ENCODE data around the gene NDRG4. TPM values are rescaled to one million over a fixed set of nuclear protein-coding genes. Genes with fewer than 3 reads are reported as not detected.

NDRG4 gene
- total RNA-seq, 4 donors from 2014 or later: 1.9 to 8.0 (median 7.0) TPM

DNA sequence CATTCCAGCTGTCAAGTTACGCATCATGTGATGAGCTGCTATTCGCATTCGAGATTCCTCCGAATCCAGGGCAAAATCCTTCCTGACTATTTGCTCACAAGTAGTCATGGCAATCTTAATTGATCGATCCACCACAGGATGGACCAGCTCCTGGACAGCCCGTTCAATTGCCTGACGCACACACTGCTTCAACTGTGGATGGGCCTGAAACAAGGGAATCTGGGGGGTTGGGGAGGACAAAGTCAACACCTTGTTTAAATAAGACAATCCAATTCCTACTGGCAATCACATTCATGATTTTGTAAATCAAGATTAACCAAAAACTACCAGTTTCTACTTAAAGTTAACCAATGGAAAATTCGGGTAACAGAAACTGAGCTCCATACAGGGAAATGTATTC is 43.7 kb downstream of the NDRG4 start:
- no peak for ATAC-seq
- Histone ChIP-seq H3K36me3 (peaks cover 33 to 97% of the 10 kb centered on the region in 2 donors), H3K9me3 (no peaks in the 10 kb centered on the region), H3K27ac (no peak overlapping the region), H3K4me1 (peaks cover 0 to 16% (median 4%) of the 10 kb centered on the region in 3 donors), H3K4me3 (no peak overlapping the region), H3K27me3 (no peaks in the 10 kb centered on the region)
- TF ChIP-seq CTCF (IDR thresholded peaks at IDR 0.05): no peak
- no peak for TF ChIP-seq POLR2AphosphoS5 (IDR thresholded peaks at IDR 0.05)
- TF ChIP-seq POLR2A (IDR thresholded peaks at IDR 0.05): no peak
- no peak for TF ChIP-seq EP300 (IDR thresholded peaks at IDR 0.05)
- 86 to 98% methylated on average over 7 to 8 of the region's 8 CpGs for whole genome bisulfite sequencing, 2 donors (ENCODE audit: low coverage in 1 of 2)

GRCh38 chr16:58548378-58548777 is 48.4 kb downstream of the NDRG4 start:
- Histone ChIP-seq H3K27ac (peak overlapping the region; percentile 23 to 48 (median 32)), H3K9me3 (no peaks in the 10 kb centered on the region), H3K36me3 (peaks cover 24 to 94% of the 10 kb centered on the region in 2 donors), H3K4me1 (peaks cover 0 to 44% (median 4%) of the 10 kb centered on the region in 3 donors), H3K4me3 (no peak overlapping the region), H3K27me3 (no peaks in the 10 kb centered on the region)
- 44% methylated on average over 2 of the region's 2 CpGs; no CpG with 5 or more reads in 1 of the 2 donors for WGBS, 2 donors (ENCODE audit: low coverage in 1 of 2)
- no peak for ATAC-seq
- TF ChIP-seq CTCF (IDR thresholded peaks at IDR 0.05) (no peak), POLR2AphosphoS5 (IDR thresholded peaks at IDR 0.05) (no peak), POLR2A (IDR thresholded peaks at IDR 0.05) (no peak), EP300 (IDR thresholded peaks at IDR 0.05) (no peak)

DNA sequence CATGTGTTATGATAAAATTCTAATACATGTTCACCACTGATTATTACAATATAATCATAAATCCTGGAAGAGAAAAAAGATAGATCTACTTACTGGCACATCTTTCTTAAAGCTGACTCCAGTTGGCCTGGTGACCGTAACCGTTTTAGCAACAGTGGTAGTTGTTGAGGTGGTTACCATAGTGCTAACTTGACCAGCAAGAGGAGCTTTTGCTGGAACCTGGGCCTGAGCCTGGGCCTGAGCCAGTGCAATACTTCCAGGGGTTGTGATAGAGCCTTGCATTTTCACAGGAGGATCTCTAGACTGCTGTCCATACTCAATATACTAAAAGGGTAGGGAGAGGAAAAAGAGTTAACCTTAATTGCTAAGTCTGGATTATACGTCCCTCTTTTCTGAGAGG is 51.6 kb downstream of the NDRG4 start:
- H3K36me3 ChIP-seq: peaks cover 11 to 94% of the 10 kb centered on the region in 2 donors
- H3K4me1 ChIP-seq: peaks cover 0 to 44% (median 4%) of the 10 kb centered on the region in 3 donors
- no peaks in the 10 kb centered on the region for H3K27me3 ChIP-seq
- peak overlapping the region in 3 of 4 donors; percentile 18 to 47 (median 30) for H3K27ac ChIP-seq
- no peak for ATAC-seq
- TF ChIP-seq CTCF (IDR thresholded peaks at IDR 0.05) (no peak), POLR2AphosphoS5 (IDR thresholded peaks at IDR 0.05) (no peak), EP300 (IDR thresholded peaks at IDR 0.05) (no peak)
- 22 to 29% methylated on average over 3 of the region's 3 CpGs for WGBS, 2 donors (ENCODE audit: low coverage in 1 of 2)
- no peak overlapping the region for H3K4me3 ChIP-seq
- H3K9me3 ChIP-seq: no peaks in the 10 kb centered on the region

DNA sequence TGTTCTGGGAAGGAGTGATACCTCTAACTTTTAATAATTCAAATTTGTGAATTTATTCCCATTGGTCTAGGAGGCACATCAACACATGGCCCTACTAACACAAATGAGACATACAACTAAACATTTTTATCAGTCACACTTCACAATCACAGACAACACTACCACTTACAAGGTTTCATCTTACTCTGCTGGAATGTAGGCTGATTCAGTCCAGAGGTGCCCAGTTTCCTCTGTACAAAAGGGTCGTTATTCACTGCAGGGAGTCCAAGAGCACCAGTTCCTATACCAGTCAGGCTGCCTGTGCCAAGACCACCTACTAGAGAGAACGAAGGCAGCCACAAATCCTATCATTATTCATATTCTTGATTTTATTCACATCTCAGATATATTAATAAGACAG is 56.7 kb downstream of the NDRG4 start:
- Histone ChIP-seq H3K4me3 (no peak overlapping the region), H3K27ac (no peak overlapping the region), H3K36me3 (peaks cover 11 to 93% of the 10 kb centered on the region in 2 donors), H3K27me3 (no peaks in the 10 kb centered on the region), H3K9me3 (no peaks in the 10 kb centered on the region), H3K4me1 (peaks cover 0 to 8% (median 0%) of the 10 kb centered on the region in 3 donors)
- no peak for ATAC-seq
- TF ChIP-seq POLR2AphosphoS5 (IDR thresholded peaks at IDR 0.05): no peak
- TF ChIP-seq CTCF (IDR thresholded peaks at IDR 0.05): no peak
- no peak for TF ChIP-seq EP300 (IDR thresholded peaks at IDR 0.05)
- TF ChIP-seq POLR2A (IDR thresholded peaks at IDR 0.05): no peak
- 33 to 40% methylated on average over 1 to 2 of the region's 2 CpGs for WGBS, 2 donors (ENCODE audit: low coverage in 1 of 2)

Small RNA genes lying within 50 kb of the gene (small RNA-seq; reads per million reads assigned to genes)
- gene RNU6-103P: 0 reads per million in 4 donors
- 28.2 to 117 (median 84.2) reads per million in 4 donors for gene SNORA46
- 0 reads per million in 4 donors for gene SNORA50A

Other genes with a start within 250 kb of the NDRG4 start
- gene PRSS54, start 205.1 kb upstream of the NDRG4 start, total RNA-seq: not detected
- 1 to 10 TPM; 1.7 to 2.8 (median 2.4) TPM for gene GINS3, start 107.7 kb upstream of the NDRG4 start, total RNA-seq
- 10 to 100 TPM; 15.5 to 19.8 (median 17.5) TPM for gene SETD6, start 15.4 kb downstream of the NDRG4 start, total RNA-seq
- gene CNOT1, start 129.7 kb downstream of the NDRG4 start, total RNA-seq: 100 to 1,000 TPM in 2 of 4 donors, 10 to 100 TPM in 2; 93.8 to 124 (median 110) TPM
- 10 to 100 TPM; 10.7 to 20.7 (median 14.7) TPM for gene SLC38A7, start 184.6 kb downstream of the NDRG4 start, total RNA-seq
- gene GOT2, start 234.2 kb downstream of the NDRG4 start, total RNA-seq: 100 to 1,000 TPM in 2 of 4 donors, 10 to 100 TPM in 2; 37.3 to 134 (median 103) TPM

All from gastroesophageal sphincter (tissue), 4 donors.